OCI-LY3 (cell line): ENCODE results near the gene PIP5K1C.

Experiments used
- H2AFZ ChIP-seq: fragments of 200-600, 300-600 bp; shearing (Covaris generic); 2 replicates; pipeline ENCODE4 v1.6.0; 2014; ENCODE audit warnings: antibody characterized with exemption, low read depth, low read length
- H3K27ac ChIP-seq: fragments of 200-600, 300-600 bp; sonication (generic); 2 replicates; pipeline ENCODE4 v1.5.1; 2014; ENCODE audit warnings: mild to moderate bottlenecking, low read length, moderate library complexity, mixed read lengths
- H3K27me3 ChIP-seq: fragments of 200-600, 300-600 bp; sonication (generic); 2 replicates; pipeline ENCODE4 v1.6.1; 2014; ENCODE audit warnings: low read depth, low read length, mixed read lengths
- H3K36me3 ChIP-seq: fragments of 200-600, 300-600 bp; sonication (generic); replicated peaks from 2 replicates; pipeline ENCODE3; 2014; ENCODE audit warnings: low read depth, low read length, mixed read lengths
- H3K4me1 ChIP-seq: fragments of 300-600, 200-600 bp; sonication (generic); 2 replicates; pipeline ENCODE4 v1.6.1; 2014; ENCODE audit warnings: low read length, mixed read lengths
- H3K4me2 ChIP-seq: fragments of 200-600, 300-600 bp; sonication (generic); 2 replicates; pipeline ENCODE4 v1.6.1; 2014; ENCODE audit warnings: low read length, mixed read lengths
- H3K4me3 ChIP-seq: fragments of 300-600, 200-600 bp; sonication (generic); 2 replicates; pipeline ENCODE4 v1.5.1; 2014; ENCODE audit warnings: antibody characterized with exemption, mild to moderate bottlenecking, low read length, moderate library complexity
- H3K79me2 ChIP-seq: fragments of 300-600, 200-600 bp; shearing (Covaris generic); 2 replicates; pipeline ENCODE4 v1.6.1; 2014; ENCODE audit warnings: mild to moderate bottlenecking, low read length, mixed read lengths
- H3K9ac ChIP-seq: fragments of 300-600, 200-600 bp; shearing (Covaris generic); 2 replicates; pipeline ENCODE4 v1.6.0; 2014; ENCODE audit warnings: mild to moderate bottlenecking, low read length, moderate library complexity
- H3K9me3 ChIP-seq: fragments of 200-600, 300-600 bp; shearing (Covaris generic); 2 replicates; pipeline ENCODE4 v1.6.1; 2014; ENCODE audit warnings: low read length, mixed read lengths; ENCODE audit not compliant: insufficient read depth
- H4K20me1 ChIP-seq: fragments of 200-600, 300-600 bp; sonication (generic); 2 replicates; pipeline ENCODE4 v1.6.1; 2016; ENCODE audit warnings: low read length, mixed read lengths; ENCODE audit not compliant: insufficient read depth
- CTCF ChIP-seq: fragments of 200-600, 300-600 bp; sonication (generic); IDR thresholded peaks from 2 replicates; pipeline ENCODE4 v1.5.1; 2014; ENCODE audit warnings: antibody characterized with exemption, low read length, low read depth
- EZH2phosphoT487 ChIP-seq: fragments of 200-600 bp; shearing (Covaris generic); IDR thresholded peaks from 2 replicates; pipeline ENCODE4 v1.6.1; 2018; ENCODE audit warnings: antibody characterized with exemption, mixed run types, low read depth

PIP5K1C gene

GRCh38 chr19:3745363-3746045, 45.2 kb upstream of the PIP5K1C start:
- no peaks in the 10 kb centered on the region for H3K4me1 ChIP-seq
- H3K36me3 ChIP-seq: peaks cover 8% of the 10 kb centered on the region
- no peak overlapping the region for H2AFZ ChIP-seq
- no peak overlapping the region for H3K4me3 ChIP-seq
- H3K9me3 ChIP-seq: no peaks in the 10 kb centered on the region
- H3K27ac ChIP-seq: no peak overlapping the region
- H3K9ac ChIP-seq: no peak overlapping the region
- no peaks in the 10 kb centered on the region; the same call in 1 of the 2 replicates for H4K20me1 ChIP-seq
- no peaks in the 10 kb centered on the region for H3K27me3 ChIP-seq
- no peaks in the 10 kb centered on the region for H3K79me2 ChIP-seq
- TF ChIP-seq CTCF (no peak), EZH2phosphoT487 (no peak)
- no peak overlapping the region for H3K4me2 ChIP-seq

DNA sequence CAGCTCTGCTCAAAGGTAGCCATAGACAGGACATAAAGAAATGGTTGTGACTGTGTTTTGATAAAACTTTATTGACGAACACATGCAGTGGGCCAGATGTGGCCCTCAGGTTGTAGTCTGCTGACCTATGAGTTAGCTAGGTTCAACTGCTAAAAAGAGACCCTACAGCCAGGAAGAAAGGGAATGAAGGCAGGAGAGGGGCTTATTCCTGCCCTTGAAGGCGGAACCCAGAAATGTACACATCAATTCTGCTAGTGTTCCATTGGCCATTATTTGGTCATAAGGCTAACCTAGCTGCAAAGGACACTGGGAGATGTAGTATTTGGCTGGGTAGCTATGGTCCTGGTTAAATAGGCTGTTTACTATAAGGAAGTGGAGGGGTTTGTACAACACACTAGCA, 43.2 kb upstream of the PIP5K1C start:
- 0 out of 2 replicates have a peak overlapping the region, but pooled peaks have one; percentile 35 for H2AFZ ChIP-seq
- no peaks in the 10 kb centered on the region for H4K20me1 ChIP-seq
- no peaks in the 10 kb centered on the region for H3K36me3 ChIP-seq
- H3K4me1 ChIP-seq: no peaks in the 10 kb centered on the region
- H3K4me2 ChIP-seq: no peak overlapping the region
- no peak for TF ChIP-seq CTCF
- no peak for TF ChIP-seq EZH2phosphoT487
- H3K4me3 ChIP-seq: no peak overlapping the region
- no peaks in the 10 kb centered on the region for H3K9me3 ChIP-seq
- no peaks in the 10 kb centered on the region for H3K79me2 ChIP-seq
- no peaks in the 10 kb centered on the region for H3K27me3 ChIP-seq
- no peak overlapping the region for H3K9ac ChIP-seq
- H3K27ac ChIP-seq: no peak overlapping the region

- H3K4me3 ChIP-seq: no peak overlapping the region
- no peak overlapping the region for H3K4me2 ChIP-seq
- TF ChIP-seq EZH2phosphoT487 (no peak), CTCF (no peak)
- H2AFZ ChIP-seq: no peak overlapping the region
- no peak overlapping the region for H3K27ac ChIP-seq
- no peak overlapping the region for H3K9ac ChIP-seq
- no peaks in the 10 kb centered on the region for H4K20me1 ChIP-seq
- no peaks in the 10 kb centered on the region for H3K4me1 ChIP-seq
- no peaks in the 10 kb centered on the region for H3K36me3 ChIP-seq
- H3K27me3 ChIP-seq: no peaks in the 10 kb centered on the region
- H3K79me2 ChIP-seq: no peaks in the 10 kb centered on the region
- no peaks in the 10 kb centered on the region for H3K9me3 ChIP-seq
Measured at GRCh38 chr19:3740431-3740830, 40.2 kb upstream of the PIP5K1C start.

DNA sequence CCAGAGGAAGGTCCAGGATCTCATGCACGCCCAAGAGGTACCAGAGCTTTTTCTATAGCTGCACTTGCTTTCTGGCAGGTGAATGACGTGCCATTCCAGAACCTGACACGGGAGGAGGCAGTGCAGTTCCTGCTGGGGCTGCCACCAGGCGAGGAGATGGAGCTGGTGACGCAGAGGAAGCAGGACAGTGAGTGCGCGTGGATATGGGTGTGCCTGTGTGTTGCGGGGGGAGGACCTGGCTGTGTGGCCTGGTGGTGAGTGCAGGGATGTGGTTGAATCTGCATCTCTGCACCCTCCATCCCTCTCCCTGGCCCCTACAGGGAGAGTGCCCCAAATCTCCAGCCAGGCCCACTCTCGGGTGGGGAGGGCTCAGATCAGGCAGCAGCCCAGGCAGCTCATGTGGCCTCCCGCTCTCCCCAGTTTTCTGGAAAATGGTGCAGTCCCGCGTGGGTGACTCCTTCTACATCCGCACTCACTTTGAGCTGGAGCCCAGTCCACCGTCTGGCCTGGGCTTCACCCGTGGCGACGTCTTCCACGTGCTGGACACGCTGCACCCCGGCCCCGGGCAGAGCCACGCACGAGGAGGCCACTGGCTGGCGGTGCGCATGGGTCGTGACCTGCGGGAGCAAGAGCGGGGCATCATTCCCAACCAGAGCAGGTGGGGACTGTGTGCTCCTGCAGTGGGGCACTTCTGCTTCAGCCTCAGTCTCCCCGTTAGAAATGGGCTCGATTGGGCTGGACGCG, 38.4 kb upstream of the PIP5K1C start:
- no peak overlapping the region for H3K4me2 ChIP-seq
- H3K27me3 ChIP-seq: no peaks in the 10 kb centered on the region
- no peak overlapping the region for H3K27ac ChIP-seq
- no peaks in the 10 kb centered on the region for H3K36me3 ChIP-seq
- H3K79me2 ChIP-seq: no peaks in the 10 kb centered on the region
- H4K20me1 ChIP-seq: no peaks in the 10 kb centered on the region
- TF ChIP-seq EZH2phosphoT487: no peak
- no peaks in the 10 kb centered on the region for H3K4me1 ChIP-seq
- no peak overlapping the region for H3K9ac ChIP-seq
- H3K9me3 ChIP-seq: no peaks in the 10 kb centered on the region
- no peak overlapping the region for H2AFZ ChIP-seq
- no peak overlapping the region for H3K4me3 ChIP-seq
